Urinary bladder (tissue), 4 donors: Measurements from ENCODE around the gene DOK4. TPM values are rescaled to one million over a fixed set of nuclear protein-coding genes. Genes with fewer than 3 reads are reported as not detected.
A peak's percentile ranks its signal among the peaks of the same experiment; 100 is the strongest.

ENCODE experiments used
- DNase-seq: peaks from one replicate; pipeline ENCODE4 v3.0.0-alpha.2; 2015; ENCODE audit errors: extremely low spot score
- H3K27ac ChIP-seq: one replicate; pipeline ENCODE4 v1.5.1; 2013; ENCODE audit warnings: low read depth, mild to moderate bottlenecking, moderate library complexity
- H3K36me3 ChIP-seq: one replicate; pipeline ENCODE4 v1.6.1; 2013; ENCODE audit warnings: mild to moderate bottlenecking, moderate library complexity; ENCODE audit not compliant: insufficient read depth
- H3K4me1 ChIP-seq: one replicate; pipeline ENCODE4 v1.6.1; 2013; ENCODE audit warnings: mild to moderate bottlenecking, moderate library complexity; ENCODE audit not compliant: insufficient read depth
- H3K4me3 ChIP-seq: one replicate; pipeline ENCODE4 v1.5.1; 2013; ENCODE audit warnings: low read depth, low read length
- WGBS: extraction: QIAGEN DNeasy Blood & Tissue Kit; methylation state at CpG from one replicate; pipeline ENCODE4 v1.1.7; 2013; 5-methylcytosine and 5-hydroxymethylcytosine counted together
- polyA plus RNA-seq: library from polyadenylated mRNA; stranded (reverse); fragments of 200-250 nt; gene quantifications from one replicate; pipeline ENCODE4 v1.2.3, GENCODE V29; 2013
- total RNA-seq: library from RNA; depleted of rRNA; stranded (reverse); fragments of >200 nt; gene quantifications from one replicate; pipeline ENCODE4 v1.2.3, GENCODE V29; 2014
- donor health status: healthy with polysubstance abuse.
- donor health status: healthy.

The DOK4 gene
- total and polyA plus RNA-seq, 2 donors = 11.8 to 21.3 TPM

- H3K36me3 ChIP-seq = no peaks in the 10 kb centered on the region
These were observed 28.7 kb upstream of the DOK4 start for GRCh38 chr16:57514791-57515600.

DNA sequence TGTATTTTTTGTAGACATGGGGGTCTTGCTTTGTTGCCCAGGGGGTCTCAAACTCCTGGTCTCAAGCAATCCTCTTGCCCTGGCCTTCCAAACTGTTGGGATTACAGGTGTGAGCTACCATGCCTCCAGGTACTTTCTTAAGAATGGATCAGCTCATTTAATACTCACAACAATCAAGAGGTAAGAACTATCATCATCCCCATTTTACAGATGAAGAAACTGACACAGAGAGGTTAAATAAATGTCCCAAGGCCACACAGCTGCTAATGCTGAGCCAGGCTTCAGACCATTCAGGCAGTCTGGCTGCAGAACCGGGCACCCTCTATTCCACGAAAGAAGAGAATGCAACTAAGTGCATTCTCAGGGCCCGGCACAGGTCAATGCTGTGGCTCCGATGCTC lies 28.1 kb upstream of the DOK4 start:
- H3K4me1 ChIP-seq = no peaks in the 10 kb centered on the region
- H3K27ac ChIP-seq = no peak overlapping the region
- no peaks in the 10 kb centered on the region for H3K36me3 ChIP-seq
- no peak for DNase-seq
- no peak overlapping the region for H3K4me3 ChIP-seq
- 77% methylated on average over 4 of the region's 4 CpGs for WGBS

More at GRCh38 chr16:57514791-57515600, 28.7 kb upstream of the DOK4 start:
- no peak overlapping the region for H3K4me3 ChIP-seq
- 83% methylated on average over 23 of the region's 23 CpGs for WGBS
- no peak for DNase-seq
- no peaks in the 10 kb centered on the region for H3K4me1 ChIP-seq
- no peak overlapping the region for H3K27ac ChIP-seq

DNA sequence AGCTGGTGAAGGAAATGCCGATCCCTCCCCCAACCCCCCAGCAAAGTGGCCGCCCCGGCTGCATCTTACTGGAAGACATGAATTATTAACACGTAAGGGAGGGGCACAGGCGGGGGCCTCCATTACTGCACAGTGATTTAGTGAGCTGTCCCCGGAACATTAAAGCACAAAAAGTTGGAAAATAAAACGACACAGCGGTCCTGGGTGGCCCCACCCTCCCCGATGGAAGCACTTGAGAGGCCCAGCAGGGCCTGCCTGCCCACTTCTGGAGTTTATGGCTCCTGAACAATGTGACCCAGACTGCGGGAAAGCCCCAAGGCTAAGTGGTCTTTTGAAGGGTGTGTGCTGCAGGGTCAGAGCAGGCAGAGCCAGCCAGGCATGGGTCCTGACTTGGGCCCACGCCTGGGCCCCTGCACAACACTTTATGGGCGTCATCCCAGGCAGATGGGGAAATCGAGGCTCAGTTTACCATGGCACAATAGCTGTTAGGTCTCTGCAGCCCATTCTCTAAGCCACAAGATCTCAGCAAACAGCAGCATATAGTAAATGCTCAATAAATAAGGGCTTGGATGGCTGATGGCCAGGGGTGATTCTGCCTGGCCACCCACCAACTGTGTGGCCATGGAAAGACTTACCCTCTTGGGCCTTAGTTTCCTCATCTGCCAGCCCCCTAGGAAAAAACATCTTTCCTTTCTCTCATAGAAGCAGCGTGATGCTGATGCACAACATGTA lies 27.2 kb upstream of the DOK4 start:
- Histone ChIP-seq H3K4me1 (no peaks in the 10 kb centered on the region), H3K4me3 (no peak overlapping the region), H3K36me3 (no peaks in the 10 kb centered on the region), H3K27ac (peak overlapping the region; percentile 14)
- WGBS = 40% methylated on average over 14 of the region's 14 CpGs
- DNase-seq = peak; percentile 71

DNA sequence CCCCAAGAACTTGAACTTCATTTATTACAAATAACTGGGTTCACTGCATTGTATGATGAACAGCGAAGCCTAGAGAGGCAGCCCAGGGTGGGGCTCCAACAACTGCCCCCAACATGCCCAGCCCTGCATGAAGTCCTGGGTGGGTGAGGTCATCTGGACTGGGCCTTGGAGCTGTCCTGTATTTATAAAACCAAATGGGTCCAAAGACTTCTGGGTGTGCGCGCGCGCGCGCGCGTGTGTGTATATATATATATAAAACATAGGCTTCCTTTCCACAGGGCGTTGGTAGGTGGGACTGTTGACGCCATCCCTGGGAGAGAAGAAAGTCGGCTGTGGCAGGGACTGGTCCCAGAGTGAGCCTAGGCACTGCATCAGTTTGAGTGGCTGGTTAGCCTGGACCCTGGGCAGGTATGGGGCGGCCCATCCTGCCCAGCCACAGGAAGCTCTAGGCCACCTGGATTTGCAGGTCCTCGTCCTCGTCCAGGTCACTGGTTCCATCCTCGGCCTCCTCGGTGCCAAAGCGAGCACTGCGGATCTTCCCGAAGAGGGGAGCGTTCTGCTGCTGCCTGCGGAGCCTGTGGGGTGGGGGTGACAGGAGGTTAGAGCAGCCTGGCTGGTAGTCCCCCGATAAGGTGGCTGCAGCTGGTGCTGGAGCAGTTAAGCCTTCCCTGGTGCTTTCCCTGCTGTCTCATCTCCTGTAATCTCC lies 26.2 kb upstream of the DOK4 start:
- Histone ChIP-seq H3K4me3 (no peak overlapping the region), H3K4me1 (no peaks in the 10 kb centered on the region), H3K36me3 (no peaks in the 10 kb centered on the region), H3K27ac (no peak overlapping the region)
- no peak for DNase-seq
- 92% methylated on average over 23 of the region's 23 CpGs for WGBS

GRCh38 chr16:57510016-57510871 lies 24.0 kb upstream of the DOK4 start:
- no peak overlapping the region for H3K27ac ChIP-seq
- H3K36me3 ChIP-seq = no peaks in the 10 kb centered on the region
- no peak for DNase-seq
- H3K4me1 ChIP-seq = no peaks in the 10 kb centered on the region
- H3K4me3 ChIP-seq = no peak overlapping the region
- WGBS = 44% methylated on average over 10 of the region's 10 CpGs

GRCh38 chr16:57509231-57509923 lies 23.1 kb upstream of the DOK4 start:
- WGBS = 59% methylated on average over 12 of the region's 12 CpGs
- Histone ChIP-seq H3K36me3 (no peaks in the 10 kb centered on the region), H3K4me1 (no peaks in the 10 kb centered on the region), H3K27ac (no peak overlapping the region), H3K4me3 (no peak overlapping the region)
- no peak for DNase-seq

- no peaks in the 10 kb centered on the region for H3K4me1 ChIP-seq
- no peaks in the 10 kb centered on the region for H3K36me3 ChIP-seq
- no peak for DNase-seq
- WGBS = 88% methylated on average over 3 of the region's 3 CpGs
- no peak overlapping the region for H3K27ac ChIP-seq
- H3K4me3 ChIP-seq = no peak overlapping the region
These were observed 21.7 kb upstream of the DOK4 start for GRCh38 chr16:57508035-57508425.

GRCh38 chr16:57507136-57508034 lies 21.1 kb upstream of the DOK4 start:
- DNase-seq = no peak
- H3K36me3 ChIP-seq = no peaks in the 10 kb centered on the region
- no peaks in the 10 kb centered on the region for H3K4me1 ChIP-seq
- H3K4me3 ChIP-seq = no peak overlapping the region
- WGBS = 68% methylated on average over 13 of the region's 13 CpGs
- H3K27ac ChIP-seq = no peak overlapping the region

GRCh38 chr16:57505169-57505568 lies 18.9 kb upstream of the DOK4 start:
- Histone ChIP-seq H3K4me1 (no peaks in the 10 kb centered on the region), H3K4me3 (no peak overlapping the region), H3K36me3 (no peaks in the 10 kb centered on the region), H3K27ac (no peak overlapping the region)
- 76% methylated on average over 6 of the region's 6 CpGs for WGBS
- no peak for DNase-seq

DNA sequence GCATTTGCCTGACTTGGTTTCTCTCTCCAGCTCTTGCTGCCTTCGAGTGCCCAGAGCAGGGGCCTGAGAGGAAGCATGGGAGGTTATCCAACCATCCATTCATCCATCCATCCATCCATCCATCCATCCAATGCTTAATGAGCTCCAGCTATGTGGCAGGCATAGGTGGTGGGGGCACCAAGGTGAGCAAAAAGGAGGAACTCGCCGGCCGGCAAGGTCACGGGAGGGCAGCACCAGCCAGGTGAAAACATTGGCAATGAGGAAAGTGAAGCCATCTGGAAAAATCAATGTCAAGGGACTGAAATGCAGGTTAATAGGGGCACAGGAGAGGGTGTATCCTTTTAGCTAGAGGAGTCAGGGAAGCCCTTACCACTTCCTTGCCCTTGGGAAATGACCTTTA lies 18.2 kb upstream of the DOK4 start:
- H3K4me1 ChIP-seq = no peaks in the 10 kb centered on the region
- WGBS = 85% methylated on average over 5 of the region's 5 CpGs
- no peaks in the 10 kb centered on the region for H3K36me3 ChIP-seq
- H3K27ac ChIP-seq = no peak overlapping the region
- no peak for DNase-seq
- no peak overlapping the region for H3K4me3 ChIP-seq

- no peaks in the 10 kb centered on the region for H3K4me1 ChIP-seq
- no peak for DNase-seq
- H3K36me3 ChIP-seq = no peaks in the 10 kb centered on the region
- H3K27ac ChIP-seq = no peak overlapping the region
- 61% methylated on average over 6 of the region's 6 CpGs for WGBS
- no peak overlapping the region for H3K4me3 ChIP-seq
These were observed 17.7 kb upstream of the DOK4 start for GRCh38 chr16:57504001-57504400.

GRCh38 chr16:57503366-57503765 lies 17.1 kb upstream of the DOK4 start:
- H3K27ac ChIP-seq = no peak overlapping the region
- H3K36me3 ChIP-seq = no peaks in the 10 kb centered on the region
- no peak overlapping the region for H3K4me3 ChIP-seq
- 64% methylated on average over 15 of the region's 15 CpGs for WGBS
- no peaks in the 10 kb centered on the region for H3K4me1 ChIP-seq
- DNase-seq = no peak
